NK-92 treated with Interleukin-12 subunit alpha and Interleukin-12 subunit beta, amount 100 ng/mL, for 24 hours (cell line): ENCODE results near the gene ANGPT4.
"Not testable (repeated sequence)": the region's sequence is repeated elsewhere in the genome, so short reads cannot be mapped to it uniquely, and the experiment has no call there.

Source experiments
- DNase-seq: peaks from one replicate; lab custom pipeline; 2025; lab: John Stamatoyannopoulos, UW

Gene ANGPT4

DNA sequence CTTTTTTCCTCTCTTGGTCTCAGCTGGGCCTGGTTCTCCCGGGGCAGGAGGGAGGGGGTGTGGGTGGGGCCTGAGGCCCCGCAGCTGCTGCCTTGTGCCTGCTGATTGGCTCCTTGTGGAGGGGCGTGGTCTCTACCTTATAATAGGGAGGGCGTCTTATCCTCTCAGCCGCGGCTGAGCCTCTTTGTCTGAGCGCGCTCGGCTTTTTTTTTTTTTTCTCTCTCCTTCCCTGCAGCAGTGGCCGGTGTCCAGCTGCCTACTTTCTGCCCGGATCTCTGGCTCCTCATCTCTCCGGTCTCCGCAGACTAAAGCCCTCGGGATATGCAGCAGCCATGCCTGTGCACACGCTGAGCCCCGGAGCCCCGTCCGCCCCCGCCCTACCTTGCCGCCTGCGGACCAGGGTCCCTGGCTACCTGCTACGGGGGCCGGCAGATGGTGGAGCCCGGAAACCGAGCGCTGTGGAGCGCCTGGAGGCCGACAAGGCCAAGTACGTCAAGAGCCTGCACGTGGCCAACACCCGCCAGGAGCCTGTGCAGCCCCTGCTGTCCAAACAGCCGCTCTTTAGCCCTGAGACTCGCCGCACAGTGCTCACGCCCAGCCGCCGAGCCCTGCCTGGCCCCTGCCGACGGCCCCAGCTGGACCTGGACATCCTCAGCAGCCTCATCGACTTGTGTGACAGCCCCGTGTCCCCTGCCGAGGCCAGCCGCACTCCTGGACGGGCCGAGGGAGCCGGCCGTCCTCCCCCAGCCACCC, 71.5 kb downstream of the ANGPT4 start:
- DNase-seq: no peak

DNA sequence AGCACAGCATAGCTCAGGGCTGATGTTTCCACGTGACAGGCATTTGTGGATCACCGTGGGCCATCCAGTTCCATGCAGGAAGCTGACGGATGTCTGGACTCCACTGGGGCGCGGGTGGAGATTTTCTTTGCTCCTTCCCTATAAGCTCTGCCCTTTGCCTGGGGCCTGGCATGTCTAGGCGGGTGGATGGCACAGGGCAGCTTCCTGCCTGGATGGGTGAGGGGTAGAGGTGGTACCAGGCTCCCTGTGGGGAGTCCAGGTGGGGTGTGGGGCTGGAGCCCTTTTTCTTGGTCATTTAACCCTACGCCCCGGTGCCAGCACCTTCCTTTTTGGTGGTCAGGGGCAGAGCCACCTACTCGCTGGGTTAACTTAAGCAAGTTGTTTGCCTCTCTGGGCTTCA, 72.2 kb downstream of the ANGPT4 start:
- no peak for DNase-seq

DNA sequence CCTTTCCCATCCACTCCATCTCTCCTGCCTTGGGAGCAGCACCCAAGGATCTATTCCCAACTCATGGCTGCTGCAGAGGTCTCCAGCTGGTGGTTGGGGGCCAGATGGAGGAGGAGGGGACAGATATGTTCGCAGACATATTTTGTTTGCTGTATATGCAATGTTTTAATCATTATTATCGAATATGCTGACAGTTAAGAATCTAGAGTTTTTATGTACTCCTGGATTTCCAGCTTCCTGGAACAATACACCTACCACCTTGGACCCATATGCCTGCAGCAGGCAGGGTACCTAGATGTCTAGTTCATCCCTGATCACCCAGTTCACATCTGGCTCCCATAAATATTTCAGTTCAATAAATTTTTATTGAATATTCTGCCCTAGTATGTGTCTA, 73.6 kb downstream of the ANGPT4 start:
- DNase-seq: no peak

DNA sequence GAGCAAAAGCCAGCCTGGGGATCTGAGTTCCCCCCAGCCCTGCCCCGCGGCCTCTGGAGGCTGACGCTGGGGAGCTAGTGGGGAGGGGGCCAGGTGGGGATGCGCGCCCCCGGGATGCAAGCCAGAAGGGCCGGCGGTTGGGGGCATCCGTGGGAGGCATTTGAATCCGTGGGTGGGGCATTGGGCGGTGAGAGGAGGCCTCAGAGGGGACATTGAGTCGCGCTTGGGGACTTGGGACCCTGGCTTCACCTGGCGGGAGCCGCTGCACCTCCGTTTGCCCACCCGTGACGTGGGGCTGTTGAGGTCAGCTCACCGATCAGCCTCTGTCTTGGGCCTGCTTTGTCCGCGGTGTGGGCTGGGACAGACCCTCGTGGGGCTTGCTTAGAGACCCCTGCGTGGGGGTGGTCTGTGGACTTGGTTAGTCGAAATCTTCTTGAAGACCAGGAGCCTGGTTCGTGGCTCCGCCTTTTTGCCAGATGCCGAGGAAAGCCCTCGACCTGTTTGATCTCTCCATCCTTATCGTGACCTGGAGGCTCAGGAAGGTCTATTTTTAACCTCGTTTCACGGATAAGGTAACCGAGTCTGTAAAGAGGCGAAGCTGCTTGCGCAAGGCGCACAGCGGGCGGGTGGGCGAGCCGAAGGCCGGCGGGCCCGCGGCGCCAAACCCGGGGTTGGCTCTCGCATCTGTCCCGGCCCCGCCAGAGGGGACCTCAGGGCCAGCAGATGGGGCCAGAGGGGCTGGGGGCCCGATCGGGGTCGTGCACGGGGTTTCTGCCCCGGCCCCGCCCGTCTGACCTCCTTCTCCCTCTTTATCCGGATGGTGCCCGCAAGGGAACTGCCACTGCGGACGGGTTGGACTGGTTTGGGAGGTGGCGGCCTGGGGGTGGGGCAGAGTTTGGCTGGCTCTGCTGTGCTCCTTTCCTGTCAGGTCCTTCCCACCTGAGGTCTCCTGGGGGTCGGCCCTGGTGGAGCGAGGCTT, 74.3 kb downstream of the ANGPT4 start:
- no peak for DNase-seq

DNA sequence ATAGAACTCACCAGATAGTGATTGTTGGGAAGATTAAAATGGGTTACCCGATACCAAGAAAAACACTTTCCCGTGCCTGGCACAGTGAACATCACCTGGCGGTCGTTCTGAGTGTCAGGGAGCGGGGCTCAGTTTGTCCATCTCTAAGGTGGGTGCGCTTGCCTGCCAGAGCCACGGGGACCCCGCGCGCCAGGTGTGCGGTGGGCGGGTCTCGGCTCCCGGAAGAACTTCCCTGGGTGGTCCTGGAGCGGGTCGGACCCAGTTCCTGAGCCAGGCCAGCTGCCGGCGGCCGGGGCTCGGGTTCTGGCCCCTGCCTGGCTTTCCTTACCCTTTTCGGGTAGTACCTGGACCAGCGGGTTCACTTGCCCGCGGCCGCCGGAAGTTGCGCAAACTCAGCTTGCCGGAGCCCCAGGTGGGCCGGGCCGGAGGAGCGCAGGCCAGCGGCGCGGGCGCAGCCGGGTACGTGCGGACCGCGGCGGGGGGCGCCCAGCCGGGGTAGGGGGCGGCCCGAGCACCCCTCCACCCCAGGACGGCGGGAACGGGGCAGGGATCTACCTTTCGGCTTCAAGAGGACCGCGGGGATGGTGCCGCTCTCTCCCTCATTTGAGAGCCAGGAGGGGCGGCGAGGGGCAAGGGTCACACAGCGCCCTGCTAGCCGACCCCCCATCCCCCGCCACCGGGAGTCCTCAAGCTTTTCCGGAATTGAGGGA, 75.1 kb downstream of the ANGPT4 start:
- no peak for DNase-seq

DNA sequence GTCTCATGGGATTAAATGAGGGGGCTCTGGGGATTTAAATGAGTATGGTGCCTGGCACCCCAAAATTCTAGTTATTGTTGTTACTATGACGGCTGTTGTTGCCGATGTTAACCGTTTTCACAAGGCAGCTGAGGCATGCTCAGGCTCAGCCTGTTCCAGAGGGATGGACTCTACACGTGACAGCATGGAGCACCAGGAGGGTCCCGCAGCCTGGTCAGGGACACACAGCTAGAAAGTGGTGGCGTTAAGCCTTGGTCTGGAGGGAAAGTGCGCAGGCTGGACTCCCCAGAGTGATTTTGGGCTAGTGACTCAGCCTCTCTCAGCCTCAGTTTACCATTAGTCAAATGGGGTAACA, 75.7 kb downstream of the ANGPT4 start:
- DNase-seq: no peak

DNA sequence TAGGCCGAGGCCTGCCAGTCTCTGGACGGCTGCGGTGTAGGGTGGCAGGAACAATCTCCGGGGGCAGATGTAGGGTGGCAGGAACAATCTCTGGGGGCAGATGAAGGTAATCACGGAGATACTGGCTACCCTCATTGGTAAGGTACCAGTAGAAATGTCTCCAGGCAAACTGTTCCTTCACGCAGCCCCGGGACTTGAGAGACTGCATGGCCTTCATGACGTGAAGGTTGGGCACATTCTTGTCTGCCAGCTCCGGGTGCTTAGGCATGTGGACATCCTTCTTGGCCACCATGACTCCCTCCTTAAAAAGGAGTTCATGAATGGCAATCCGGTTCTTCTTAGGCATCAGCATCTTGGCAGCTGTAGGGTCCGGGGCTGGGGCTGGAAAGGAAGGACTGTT, 76.5 kb downstream of the ANGPT4 start:
- no peak for DNase-seq

DNA sequence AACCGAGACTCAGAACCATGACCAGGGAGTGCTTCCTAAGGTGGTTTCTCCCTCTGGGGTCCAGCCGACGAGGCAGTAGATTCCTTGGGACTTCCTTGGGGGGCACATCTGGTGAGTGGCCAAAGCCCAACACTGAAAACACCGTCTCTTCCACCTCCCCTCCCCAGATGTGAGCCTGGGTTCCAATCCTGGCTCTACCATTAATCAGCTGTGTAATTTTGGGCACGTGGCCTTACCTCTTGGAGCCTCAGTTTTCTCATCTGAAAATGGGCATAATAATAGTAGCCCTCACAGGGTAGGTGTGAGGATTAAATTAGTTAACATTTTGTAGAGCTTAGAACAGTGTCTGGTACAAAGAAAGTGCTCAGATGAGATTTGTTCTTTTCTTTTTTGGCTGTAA, 77.1 kb downstream of the ANGPT4 start:
- DNase-seq: no peak

DNA sequence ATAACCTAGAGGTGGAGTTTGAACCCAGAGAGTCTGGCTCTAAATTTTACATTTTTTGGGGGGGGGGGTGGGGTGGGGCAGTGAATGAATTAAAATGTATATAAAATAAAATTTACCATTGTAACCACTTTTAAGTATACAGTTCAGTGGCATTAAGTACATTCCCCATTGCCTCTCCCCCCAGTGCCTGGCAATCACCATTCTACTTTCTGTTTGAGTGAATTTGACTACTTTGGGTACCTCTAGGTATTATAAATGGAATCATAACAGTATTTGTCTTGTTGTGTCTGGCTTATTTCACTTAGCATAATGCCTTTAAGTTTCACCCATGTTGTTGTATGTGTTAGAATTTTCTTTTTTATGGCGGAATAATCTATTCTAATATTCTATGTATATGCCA, 79.9 kb downstream of the ANGPT4 start:
- DNase-seq: no peak

DNA sequence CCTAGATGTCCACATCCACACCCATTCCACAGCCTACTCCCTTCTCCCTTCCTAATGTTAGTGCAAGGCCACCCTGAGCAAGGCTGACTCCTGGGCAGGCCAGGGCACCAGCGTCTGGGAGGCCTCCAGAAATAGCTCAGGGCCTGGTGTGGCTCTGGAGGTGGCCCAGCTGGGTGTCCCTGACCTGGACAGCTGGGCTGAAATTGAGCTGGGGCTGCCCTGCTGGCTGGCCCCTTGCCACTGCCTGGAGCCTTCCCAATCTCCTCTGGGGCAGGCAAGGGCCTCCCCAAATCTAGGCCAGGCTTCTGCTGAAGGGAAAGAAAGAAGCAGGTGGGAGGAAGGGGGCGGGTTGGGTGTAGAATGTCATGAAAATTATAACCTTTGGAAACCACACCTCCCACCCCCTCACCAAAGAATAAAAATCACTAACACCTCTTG, 80.5 kb downstream of the ANGPT4 start:
- DNase-seq: no peak

DNA sequence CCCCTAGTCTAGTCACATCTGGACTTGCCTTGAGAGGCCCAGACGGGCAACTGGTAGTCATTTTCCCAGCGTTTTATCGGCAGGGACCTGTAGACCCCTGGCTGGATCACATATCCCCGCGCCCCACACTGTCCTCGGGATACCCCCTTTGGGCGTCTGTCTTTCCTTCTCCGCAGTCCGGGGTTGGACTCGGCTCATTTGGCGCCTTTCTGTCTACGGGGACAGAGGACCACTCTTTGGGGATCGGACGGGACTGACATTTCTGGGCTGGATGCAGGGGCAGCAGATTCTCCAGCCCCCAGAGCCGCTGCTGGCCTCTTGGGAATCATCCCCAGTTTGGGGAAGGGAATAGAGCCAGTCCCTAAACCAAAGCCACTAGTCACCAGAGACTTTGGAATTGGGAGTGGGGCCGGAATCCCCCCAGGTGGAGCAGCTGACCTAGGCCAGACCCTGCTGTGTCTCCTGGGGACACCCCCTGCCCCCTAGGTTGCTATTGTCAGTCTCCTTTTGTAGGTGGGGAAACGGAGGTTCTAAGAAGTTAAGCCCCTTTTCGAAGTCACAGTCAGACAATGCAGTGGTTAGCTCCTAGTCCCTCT, 81.9 kb downstream of the ANGPT4 start:
- DNase-seq: no peak

DNA sequence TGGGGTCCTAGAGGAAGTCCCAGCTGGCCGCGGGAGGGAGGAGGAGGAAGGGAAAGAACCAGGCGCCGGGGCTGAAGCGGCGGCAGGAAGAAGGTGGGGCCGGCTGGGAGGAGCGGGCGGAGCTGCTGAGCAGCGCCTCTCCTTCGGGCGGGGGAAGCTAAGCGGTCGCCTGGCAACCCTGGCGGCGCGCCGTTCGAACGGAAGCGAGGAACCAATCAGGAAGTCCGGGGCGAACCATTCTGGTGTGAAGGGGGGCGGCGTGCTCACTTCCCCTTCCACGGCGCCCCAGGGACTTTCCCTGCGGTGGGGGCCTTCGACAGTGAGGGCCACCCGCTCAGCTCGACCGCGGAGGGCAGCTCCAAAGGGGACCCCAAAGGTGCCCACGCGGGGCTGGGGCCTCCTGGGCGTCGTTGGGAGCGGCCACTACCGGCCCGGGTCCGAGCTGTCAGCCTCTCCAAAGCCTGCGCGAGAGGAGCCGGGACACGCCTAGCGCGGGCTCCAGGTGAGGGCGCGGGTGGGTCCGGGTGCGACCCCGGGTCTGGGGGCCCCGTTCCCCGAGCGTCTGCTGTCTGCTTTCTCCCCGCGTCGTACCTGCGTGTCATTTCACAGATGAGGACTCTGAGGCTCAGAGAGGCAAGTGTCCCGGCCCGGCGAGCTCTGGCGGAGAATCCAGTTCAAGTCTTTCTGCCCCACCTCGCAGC, 82.5 kb downstream of the ANGPT4 start, which contains the start of gene FAM110A:
TSS of gene FAM110A (plus strand) at position 266 of the 701 bp plus-strand sequence. CDS start 11,090 bp downstream, outside the sequence.
- peak; percentile 92 for DNase-seq

DNA sequence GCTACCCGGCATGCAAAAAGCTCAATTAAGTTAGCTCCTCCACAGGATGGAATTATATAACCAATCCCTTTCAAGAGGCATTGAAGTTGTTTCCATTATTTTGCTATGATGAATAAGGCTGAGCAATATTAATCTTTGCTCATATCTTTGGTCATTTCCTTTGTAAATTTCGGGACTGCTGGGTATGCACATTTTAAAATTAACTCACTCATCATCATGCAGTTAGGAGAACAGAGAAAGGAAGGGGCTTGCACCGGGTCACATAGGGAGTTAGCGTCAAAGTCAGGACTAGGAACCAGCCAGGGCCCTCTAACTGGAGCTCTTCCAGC, 83.0 kb downstream of the ANGPT4 start:
- DNase-seq: no peak

DNA sequence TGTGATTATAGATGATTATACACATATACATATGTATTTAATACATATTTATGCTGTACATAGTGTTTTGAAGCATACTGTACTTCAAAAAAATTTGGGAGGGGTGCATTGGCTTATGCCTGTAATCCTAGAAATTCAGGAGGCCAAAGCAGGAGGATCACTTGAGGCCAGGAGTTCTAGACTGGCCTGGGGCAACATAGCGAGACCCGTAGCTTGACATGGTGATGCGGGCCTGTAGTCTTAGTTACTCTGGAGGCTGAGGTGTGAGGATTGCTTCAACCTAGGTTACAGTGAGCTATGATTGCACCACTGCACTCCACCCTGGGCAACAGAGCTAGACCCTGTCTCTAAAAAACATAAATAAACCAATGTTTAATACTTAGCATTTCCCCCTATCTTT, 84.2 kb downstream of the ANGPT4 start:
- no peak for DNase-seq

DNA sequence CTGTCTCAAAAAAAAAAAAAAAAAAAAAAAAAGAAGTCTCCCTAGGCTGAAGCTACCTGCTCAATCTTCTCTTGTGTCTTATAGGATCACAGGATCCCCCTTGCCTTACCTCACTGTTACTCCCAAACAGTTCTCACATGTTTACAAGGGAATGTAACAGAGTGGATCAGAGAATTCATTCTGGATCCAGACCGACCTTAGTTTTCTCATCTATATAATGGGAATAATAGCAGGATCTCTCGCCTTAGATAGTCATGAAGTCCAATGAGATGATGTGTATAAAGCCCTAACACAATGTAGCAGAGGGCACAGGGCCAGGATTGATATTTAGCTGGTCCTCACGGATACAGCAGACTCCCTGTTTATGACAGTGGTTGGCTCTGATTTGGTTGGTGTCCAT, 84.9 kb downstream of the ANGPT4 start:
- DNase-seq: no peak

DNA sequence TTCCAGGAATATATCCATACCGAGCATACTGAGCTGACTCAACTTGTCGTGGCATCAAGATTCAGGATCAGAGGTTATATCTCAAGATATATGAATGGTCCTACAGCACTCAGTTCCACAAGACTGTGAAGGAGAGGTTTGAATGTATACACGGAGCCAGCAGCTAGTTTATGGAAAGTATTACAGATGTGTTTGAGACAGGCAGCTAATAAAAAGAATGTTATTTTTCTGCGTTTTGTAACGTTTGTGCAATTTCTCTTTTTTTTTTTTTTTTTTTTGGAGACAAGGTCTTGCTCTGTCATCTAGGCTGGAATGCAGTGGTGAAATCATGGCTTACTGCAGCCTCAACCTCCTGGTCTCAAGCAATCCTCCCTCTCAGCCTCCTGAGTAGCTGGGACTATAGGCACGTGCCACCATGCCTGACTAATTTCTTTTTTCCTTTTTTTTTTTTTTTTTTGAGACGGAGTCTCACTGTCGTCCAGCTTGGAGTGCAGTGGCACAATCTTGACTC, 86.1 kb downstream of the ANGPT4 start:
- DNase-seq: no peak

DNA sequence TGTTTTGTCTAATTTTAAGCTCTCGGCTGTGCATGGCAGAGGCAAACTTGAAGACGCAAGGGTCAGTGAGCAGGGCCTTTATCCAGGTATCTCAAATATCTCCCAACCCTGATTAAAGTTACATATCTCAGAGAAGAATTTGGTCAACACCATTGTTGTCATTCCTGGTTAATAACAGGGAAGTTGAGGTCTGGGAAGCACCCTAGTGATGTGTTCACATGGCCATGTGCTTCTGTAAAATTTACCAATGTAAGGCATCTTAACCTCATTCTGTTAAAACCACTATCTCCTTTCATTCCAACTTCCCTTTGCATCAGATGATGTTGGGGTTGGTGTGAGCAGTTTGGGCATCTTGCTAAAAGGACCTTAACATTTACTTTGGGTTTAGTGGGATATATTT, 86.6 kb downstream of the ANGPT4 start:
- DNase-seq: no peak

DNA sequence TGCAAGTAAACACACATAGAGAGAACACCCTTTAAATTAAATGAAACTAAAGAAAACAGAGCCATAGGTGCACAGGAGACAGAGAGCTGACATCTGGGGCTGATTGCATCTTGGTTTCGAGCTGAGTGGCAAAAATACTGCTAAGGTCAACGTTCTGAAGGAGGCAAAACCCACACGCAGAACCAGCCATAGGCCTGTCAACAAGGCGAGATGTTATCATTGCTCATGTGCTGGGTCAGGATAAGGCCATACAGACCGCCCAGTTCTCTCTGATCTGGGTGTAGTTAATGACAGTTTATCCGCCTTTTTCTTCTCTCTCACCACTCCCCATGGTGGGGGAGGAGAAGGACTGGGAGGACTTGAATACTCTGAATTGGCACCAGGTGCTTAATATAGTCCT, 87.1 kb downstream of the ANGPT4 start:
- no peak for DNase-seq

DNA sequence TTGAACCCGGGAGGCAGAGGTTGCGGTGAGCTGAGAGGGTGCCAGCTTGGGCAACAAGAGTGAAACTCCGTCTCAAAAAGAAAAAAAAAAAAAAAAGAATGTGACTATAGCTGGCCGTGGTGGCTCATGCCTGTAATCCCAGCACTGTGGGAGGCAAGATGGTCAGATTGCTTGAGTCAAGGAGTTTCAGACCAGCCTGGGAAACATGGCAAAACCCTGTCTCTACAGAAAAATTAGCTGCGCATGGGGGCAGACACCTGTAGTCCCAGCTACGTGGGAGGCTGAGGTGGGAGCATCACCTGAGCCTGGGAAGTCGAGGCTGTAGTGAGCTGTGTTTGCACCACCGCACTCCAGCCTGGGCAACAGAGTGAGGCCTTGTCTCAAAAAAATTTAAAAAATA, 88.2 kb downstream of the ANGPT4 start:
- DNase-seq: not testable (repeated sequence)

DNA sequence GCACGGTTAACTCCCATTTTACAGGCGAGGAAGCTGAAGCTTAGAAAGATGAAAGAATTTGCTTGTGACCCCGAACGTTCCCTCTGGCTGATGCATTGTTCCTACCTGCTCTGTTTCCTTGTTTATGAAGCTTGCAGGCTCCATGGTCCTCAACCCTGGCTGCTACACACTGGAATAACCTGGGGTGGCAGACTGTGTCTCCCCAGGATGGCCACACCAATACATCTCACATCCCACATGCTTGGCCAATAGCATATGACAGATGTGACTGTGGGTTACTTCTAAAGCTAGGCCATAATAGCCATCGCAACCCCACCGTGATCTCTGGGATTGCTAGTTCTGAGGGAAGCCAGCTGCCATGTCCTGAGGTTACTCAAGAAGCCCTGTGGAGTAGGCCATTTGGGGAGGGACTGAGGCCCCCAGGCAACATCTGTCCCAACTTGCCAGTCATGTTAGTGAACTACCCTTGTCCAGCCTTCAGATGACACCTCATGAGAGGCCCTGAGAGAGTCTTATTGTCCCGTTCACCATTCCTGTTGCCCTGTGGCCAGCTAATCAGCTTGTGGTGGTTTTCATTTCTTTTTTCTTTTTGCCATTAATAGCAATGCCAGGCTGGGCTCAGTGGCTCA, 89.3 kb downstream of the ANGPT4 start:
- no peak for DNase-seq
